ENCODE data around the gene HCFC2.
"Not testable (repeated sequence)": the region's sequence is repeated elsewhere in the genome, so short reads cannot be mapped to it uniquely, and the experiment has no call there.

Gene HCFC2

GRCh38 chr12:104064031-104064841 lies at the start of gene HCFC2:
Gene HCFC2, plus strand, starts transcription at chr12:104064531. Its CDS starts 30 bp downstream, at chr12:104064561.
- peak; percentile 87 for DNase-seq

- not testable (repeated sequence) for DNase-seq
These were observed 42.5 kb upstream of the HCFC2 start for GRCh38 chr12:104021862-104022261.

GRCh38 chr12:104022786-104023185 lies 41.5 kb upstream of the HCFC2 start:
- no peak for DNase-seq

GRCh38 chr12:104023710-104024109 lies 40.6 kb upstream of the HCFC2 start:
- DNase-seq = no peak

GRCh38 chr12:104024348-104024747 lies 40.0 kb upstream of the HCFC2 start:
- DNase-seq = no peak

GRCh38 chr12:104025771-104026170 lies 38.6 kb upstream of the HCFC2 start:
- no peak for DNase-seq

GRCh38 chr12:104026841-104027599 lies 37.3 kb upstream of the HCFC2 start:
- no peak for DNase-seq

GRCh38 chr12:104030596-104030995 lies 33.7 kb upstream of the HCFC2 start:
- not testable (repeated sequence) for DNase-seq

GRCh38 chr12:104036143-104036542 lies 28.2 kb upstream of the HCFC2 start:
- not testable (repeated sequence) for DNase-seq

GRCh38 chr12:104039769-104040168 lies 24.6 kb upstream of the HCFC2 start:
- not testable (repeated sequence) for DNase-seq

- DNase-seq = no peak
These were observed 21.8 kb upstream of the HCFC2 start for GRCh38 chr12:104042580-104042979.

- DNase-seq = no peak
These were observed 20.2 kb upstream of the HCFC2 start for GRCh38 chr12:104044158-104044557.

GRCh38 chr12:104046306-104046705 lies 18.0 kb upstream of the HCFC2 start:
- DNase-seq = no peak

- no peak for DNase-seq
These were observed 16.2 kb upstream of the HCFC2 start for GRCh38 chr12:104048162-104048561.

- DNase-seq = no peak
These were observed 15.5 kb upstream of the HCFC2 start for GRCh38 chr12:104048811-104049210.

- DNase-seq = no peak
These were observed 14.9 kb upstream of the HCFC2 start for GRCh38 chr12:104049278-104049902.

GRCh38 chr12:104049903-104050356 lies 14.4 kb upstream of the HCFC2 start, which contains the start of gene GLT8D2:
Gene GLT8D2, minus strand, starts transcription at chr12:104050187. Its CDS starts 30,539 bp downstream, at chr12:104019648.
- DNase-seq = no peak

GRCh38 chr12:104050436-104050835 lies 13.9 kb upstream of the HCFC2 start:
- DNase-seq = no peak

- no peak for DNase-seq
These were observed 9.5 kb upstream of the HCFC2 start for GRCh38 chr12:104054681-104055346.

GRCh38 chr12:104055686-104056388 lies 8.5 kb upstream of the HCFC2 start:
- no peak for DNase-seq

GRCh38 chr12:104056419-104056972 lies 7.8 kb upstream of the HCFC2 start:
- no peak for DNase-seq

- DNase-seq = peak; percentile 25
These were observed 6.5 kb upstream of the HCFC2 start for GRCh38 chr12:104057771-104058197.
